Measurements from ENCODE around the gene PNMA6A.
"Not testable (repeated sequence)": the region's sequence is repeated elsewhere in the genome, so short reads cannot be mapped to it uniquely, and the experiment has no call there.

The PNMA6A gene

DNA sequence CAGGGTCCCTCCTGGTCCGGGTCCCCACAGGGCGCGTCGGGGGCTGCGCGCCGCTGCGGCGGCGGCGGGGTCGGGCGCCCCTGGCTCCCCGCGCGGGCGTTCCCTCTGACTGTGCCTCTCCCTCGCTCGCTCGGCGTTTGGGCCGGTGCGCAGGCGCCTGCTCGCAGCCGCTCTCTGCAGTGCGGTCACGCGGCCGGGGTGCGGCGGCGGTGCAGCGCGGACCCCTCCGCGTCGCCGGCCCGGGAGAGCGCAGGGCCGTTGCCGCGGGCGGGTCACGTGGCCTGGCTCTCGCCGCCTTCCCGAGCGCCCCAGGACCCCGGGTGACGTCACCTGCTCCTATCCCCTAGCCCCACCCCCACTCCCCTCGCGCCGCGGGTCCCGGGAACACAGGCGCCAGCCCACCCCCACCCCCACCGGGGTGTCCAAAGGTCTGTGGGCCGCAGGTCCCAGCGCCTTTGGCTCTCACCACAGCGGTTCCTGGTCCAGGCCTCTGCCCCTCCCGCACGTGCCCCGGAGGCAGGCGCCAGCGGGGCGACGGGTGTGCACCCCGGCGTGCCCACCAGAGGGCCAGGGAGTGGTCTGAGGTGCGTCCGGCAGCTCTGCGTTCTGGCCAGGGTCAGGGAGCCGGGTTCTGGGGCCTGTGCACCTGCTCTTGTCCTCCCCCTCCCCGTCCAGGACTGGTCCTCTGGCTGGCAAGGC lies 5.3 kb downstream of the PNMA6A start:
- not testable (repeated sequence) for DNase-seq

GRCh38 chrX:153083238-153083923 lies 11.1 kb downstream of the PNMA6A start:
- DNase-seq = not testable (repeated sequence)

- no peak for DNase-seq
Measured at GRCh38 chrX:153102418-153102817, 30.2 kb downstream of the PNMA6A start.

DNA sequence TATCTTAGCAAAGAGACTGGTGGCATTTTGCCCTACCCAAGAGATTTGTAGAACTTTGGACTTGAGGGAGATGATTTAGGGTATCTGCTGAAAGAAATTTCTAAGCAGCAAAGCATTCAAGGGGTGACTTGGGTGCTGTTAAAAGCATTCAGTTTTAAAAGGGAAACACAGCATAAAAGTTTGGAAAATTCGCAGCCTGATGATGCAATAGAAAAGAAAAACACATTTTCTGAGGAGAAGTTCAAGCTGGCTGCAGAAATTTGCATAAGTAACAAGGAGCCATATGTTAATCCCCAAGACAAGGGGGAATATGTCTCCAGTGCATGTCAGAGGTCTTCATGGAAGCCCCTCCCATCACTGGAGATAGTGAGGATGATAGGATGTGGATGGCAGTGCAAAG lies 32.7 kb downstream of the PNMA6A start:
- DNase-seq = not testable (repeated sequence)

GRCh38 chrX:153106092-153106801 lies 34.0 kb downstream of the PNMA6A start:
- not testable (repeated sequence) for DNase-seq

DNA sequence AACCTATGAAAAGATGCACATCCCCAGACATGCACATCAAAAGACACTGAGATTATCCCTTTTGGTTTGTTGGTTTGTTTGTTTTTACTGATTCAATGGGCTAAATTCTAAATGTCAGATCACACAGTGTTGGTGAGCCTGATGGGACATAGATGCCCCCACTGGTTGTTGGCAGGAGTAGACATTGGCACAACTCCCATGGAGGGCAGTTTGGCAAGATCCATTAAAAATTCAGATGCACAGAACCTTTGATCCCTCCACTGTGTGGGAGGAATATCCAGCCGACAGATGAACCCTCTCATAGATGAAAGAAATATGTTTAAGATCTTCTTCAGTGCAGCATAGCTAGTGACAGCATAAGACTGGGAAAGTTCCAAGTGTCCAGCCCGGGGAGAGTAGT lies 38.5 kb downstream of the PNMA6A start:
- not testable (repeated sequence) for DNase-seq

DNA sequence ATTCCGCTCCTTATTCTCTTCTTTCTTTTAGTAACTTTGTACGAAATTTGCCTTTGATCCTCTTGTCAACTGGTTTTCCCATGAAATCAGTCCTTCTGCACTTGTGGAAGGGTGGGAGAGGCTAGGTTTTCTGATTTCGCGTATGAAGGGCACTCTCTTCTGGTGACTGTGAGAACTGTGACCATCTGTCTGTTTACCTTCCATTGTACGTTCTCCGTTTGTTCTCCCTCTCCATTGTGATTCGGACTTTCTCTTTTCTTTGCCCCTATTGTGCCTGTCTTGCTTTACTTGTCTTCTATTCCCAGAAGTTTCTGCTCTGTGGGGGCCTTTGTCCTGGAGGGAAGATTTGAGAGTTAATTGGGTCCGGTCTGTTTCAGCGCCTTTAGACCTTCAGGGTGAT lies 41.6 kb downstream of the PNMA6A start:
- DNase-seq = not testable (repeated sequence)

DNA sequence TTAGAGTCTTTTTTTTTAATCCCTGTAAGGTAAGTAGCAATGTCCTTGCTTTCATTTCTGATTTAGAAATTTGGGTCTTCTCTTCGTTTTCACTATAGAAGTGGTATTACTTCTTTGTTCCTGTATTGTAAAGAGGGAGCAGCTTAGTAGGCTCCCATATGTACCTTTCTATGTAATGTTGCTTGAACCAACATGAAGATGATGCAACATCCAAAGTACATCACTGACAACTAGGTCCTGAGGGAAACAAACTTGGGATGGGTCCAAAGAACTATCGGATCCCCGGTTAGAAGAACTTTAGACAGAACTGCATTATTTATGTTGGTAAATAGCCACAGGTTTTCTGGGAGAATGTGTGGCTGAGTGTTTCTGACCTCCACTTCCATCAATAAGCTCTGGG lies 45.5 kb downstream of the PNMA6A start:
- not testable (repeated sequence) for DNase-seq

DNA sequence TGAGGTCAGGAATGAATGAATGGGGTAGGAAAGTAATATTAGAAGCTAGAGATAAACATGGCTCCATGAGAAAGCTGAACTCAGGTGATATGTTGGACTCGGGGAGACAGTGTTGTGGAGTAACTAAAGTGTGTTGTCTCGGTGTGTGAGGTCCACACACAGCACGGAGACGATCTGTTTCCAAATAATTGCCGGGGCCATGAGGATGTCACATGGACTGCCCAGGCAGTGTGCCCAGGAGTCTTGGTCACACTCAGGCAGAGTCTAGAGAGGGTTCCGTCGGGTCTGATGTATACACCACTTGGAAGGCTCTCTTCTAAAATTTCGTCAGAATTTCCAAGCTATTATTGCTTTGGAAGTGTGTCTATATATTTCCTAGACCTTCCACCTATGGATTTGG lies 48.0 kb downstream of the PNMA6A start:
- DNase-seq = not testable (repeated sequence)

GRCh38 chrX:153123468-153123867 lies 51.2 kb downstream of the PNMA6A start:
- DNase-seq = not testable (repeated sequence)
